Suppressor macrophage treated with lipopolysaccharide for 1 hour (primary cell): ENCODE measurements around the gene TERB1.

Experiments used
- DNase-seq, 3 donors: peaks; one replicate each; pipeline ENCODE4 v3.0.0-alpha.2; 2020 to 2022

Gene TERB1

DNA sequence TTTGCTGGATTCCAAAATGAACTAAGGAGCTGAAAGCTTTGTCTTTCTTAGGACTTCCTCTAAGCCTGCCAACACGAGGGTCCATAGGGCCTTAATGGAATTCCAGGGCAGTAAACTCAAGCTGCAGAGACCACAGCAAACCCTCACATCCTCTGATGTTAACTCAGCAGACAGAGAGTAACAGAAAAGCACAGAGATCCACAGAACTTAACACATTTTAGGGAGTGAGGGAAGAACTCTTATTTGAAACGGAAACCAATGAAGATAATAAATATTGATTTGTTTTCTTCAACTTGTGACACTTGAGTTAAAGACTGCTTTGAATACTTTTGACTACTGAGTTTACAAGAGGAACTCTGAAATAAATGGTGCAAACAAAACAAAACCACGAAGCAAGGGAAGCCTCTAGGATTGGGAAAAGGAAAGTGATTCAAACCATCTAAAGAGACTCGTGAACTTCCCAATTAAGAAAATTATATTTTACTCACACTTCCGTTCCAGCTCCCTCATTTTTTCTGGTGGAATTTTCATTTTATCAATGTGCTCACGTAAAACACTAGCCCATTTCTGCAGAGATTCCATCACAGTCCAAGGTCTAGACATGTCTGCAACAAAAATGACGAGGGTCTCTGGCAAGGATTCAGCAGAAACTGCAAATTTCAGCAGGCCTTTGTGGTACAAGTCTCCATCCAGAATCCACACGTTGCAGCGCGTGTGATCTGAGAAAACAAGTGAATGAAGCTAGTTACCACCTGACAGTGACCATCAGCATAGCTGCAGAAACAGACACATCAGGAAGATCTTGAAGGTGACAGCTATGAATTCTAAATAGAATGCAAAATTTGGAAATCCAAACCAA, 59.2 kb downstream of the TERB1 start:
- DNase-seq, result peak; percentile 42 to 73 (median 63)

- peak; percentile 86 to 92 (median 92) for DNase-seq
Observed at GRCh38 chr16:66741169-66741900, 60.0 kb downstream of the TERB1 start.

- peak; percentile 26 to 36 (median 33) for DNase-seq
Observed at GRCh38 chr16:66740533-66740932, 60.9 kb downstream of the TERB1 start.

GRCh38 chr16:66740010-66740409, 61.4 kb downstream of the TERB1 start:
- DNase-seq, result peak; percentile 50 to 64 (median 55)

DNA sequence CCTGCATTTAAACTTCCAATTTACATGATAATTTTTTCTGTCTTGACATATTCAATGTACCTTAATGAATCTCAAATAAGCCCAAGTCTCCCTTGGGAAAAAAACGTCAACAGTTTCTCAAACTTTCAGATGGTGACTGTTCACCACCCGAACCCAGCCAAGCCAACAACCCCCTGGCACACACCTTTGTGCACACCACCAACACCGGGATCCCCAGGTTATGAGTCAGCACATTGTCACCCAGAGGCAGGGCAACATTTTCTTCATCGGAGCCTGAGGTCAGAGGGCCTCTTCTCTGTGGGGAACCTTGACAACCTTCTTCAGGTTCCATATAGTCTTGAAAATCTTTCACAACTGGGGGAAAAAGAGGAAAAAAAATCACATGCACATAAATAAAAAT, 65.5 kb downstream of the TERB1 start:
- DNase-seq, result no peak

- no peak for DNase-seq
Observed at GRCh38 chr16:66731101-66731500, 70.3 kb downstream of the TERB1 start.

DNA sequence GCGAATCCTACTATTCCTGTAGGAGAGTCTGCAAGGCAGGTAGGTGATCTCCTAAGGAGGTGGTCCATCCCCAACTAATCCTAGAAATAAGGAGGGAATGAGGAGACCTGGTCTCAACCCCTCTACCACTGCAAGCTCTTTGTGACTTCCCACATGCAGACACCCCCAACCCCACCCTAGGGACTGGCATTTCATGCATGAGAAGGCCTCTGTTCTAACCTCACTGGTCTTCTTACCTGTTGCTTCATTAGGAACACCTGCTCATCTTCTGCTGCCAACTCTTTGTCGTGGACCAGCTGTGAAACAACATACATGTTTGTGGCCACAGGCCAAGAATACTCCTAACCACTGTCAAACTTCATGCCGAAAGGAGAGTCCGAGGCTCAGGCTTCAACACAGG, 72.6 kb downstream of the TERB1 start:
- no peak for DNase-seq

GRCh38 chr16:66728117-66728787, 73.1 kb downstream of the TERB1 start:
- peak; percentile 56 to 86 (median 82) for DNase-seq

- DNase-seq, result no peak
Observed at GRCh38 chr16:66720766-66721165, 80.6 kb downstream of the TERB1 start.

DNA sequence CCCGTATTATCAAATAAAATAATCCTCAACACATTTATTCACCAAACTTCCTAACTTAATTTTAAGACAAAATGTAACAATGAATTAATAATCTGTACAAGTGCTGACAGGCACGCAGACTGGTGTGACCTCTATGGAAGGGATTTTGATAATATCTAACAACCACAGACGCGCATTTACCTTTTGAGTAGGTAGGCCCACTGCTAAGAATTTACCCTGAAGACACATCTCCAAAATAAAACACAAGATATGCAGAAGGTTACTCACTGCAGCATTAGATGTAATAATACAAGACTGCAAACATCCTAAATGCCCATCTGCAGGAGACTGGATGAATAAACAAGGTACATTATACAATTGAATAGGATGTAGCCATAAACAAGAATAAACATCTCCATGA, 82.1 kb downstream of the TERB1 start:
- no peak for DNase-seq

- DNase-seq, result no peak
Observed at GRCh38 chr16:66717776-66718175, 83.6 kb downstream of the TERB1 start.

GRCh38 chr16:66717112-66717675, 84.2 kb downstream of the TERB1 start:
- DNase-seq, result peak; percentile 58 to 66 (median 65)

DNA sequence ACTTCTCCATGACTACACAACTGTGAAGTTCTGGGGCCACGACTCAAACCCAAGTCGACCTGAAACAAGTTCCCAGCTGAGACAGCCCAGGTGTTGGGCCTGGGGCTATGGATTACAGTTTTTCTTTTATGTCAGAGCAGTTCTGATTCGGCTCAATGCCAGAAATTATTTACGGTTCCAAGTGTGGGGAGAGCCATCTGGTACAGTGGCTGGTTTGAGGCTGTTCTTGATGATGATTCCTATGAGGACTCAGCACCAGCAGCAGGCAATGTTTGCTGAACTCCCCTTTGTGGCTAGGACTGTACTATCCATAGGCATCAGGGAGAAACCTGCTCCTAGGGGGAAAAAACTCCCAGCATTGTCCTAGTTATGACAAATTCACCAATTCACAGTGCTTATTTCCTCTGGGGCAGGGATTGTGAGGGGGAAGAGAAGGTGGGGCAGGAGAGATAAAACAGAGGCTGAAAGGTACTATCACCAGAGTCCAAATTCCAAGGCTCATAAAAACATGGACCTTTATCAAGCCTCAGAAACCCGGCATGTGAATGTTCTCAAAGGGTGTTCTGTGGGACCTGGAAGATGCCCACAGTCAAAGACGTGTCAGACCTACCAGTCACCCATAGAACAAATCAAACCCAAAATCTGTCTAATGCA, 86.6 kb downstream of the TERB1 start:
- no peak for DNase-seq

- DNase-seq, result no peak
Observed at GRCh38 chr16:66714062-66714461, 87.3 kb downstream of the TERB1 start.

GRCh38 chr16:66713076-66713475, 88.3 kb downstream of the TERB1 start:
- DNase-seq, result no peak

- DNase-seq, result no peak
Observed at GRCh38 chr16:66712512-66712911, 88.9 kb downstream of the TERB1 start.

DNA sequence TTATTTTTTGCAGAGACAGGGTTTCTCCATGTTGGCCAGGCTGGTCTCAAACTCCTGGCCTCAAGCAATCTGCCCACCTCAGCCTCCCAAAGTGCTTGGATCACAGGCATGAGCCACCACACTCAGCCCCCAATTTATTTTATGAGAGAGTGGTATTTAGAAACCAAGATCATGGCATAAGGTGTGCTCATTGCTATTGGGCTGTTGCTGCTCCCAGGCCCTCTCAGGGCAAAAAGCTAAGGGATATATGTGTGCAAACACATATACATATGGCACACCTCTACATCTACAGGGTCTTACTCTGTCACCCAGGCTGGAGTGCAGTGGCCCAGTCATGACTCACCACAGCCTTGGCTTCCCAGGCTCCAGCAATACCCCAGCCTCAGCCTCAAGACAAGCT, 89.8 kb downstream of the TERB1 start:
- DNase-seq, result no peak

GRCh38 chr16:66706506-66706880, 94.9 kb downstream of the TERB1 start:
- no peak for DNase-seq

DNA sequence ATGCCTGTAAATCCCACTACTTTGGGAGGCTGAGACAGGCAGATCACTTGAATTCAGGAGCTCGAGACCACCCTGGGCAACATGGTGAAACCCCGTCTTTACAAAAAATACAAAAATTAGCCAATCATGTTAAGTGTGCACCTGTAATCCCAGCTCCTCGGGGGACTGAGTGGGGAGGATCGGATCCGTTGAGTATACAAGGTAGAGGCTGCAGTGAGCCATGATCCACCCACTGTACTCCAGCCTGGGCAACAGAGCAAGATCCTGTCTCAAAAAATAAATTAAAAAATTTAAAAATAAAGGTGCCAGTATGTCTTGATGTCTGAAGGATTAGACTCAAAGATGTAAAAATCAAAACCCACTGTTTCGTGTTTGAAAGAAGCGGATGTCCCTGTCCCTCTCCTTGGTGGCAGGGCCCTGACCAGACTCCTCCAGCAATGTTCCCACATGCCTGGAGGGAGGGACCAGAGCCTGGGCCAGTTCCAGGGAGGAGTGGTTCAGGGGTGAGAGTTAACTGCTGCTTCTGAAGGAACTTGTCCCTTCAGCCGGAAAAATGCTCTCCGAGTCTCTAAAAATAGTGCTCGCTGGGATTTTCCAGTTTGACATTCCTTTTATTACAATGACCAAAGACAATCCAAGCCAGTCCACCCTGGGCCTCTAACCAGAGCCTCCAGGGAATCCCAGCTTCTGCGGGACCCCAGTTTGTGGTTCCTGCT, 95.4 kb downstream of the TERB1 start:
- no peak for DNase-seq
